IMR-90 (cell line): ENCODE measurements around the gene PAFAH1B1. TPM values are rescaled to one million over a fixed set of nuclear protein-coding genes. Genes with fewer than 3 reads are reported as not detected.

Experiments
- ATAC-seq: fragments of 200-7000 bp; cut with Tn5 transposase; 2 replicates; pipeline ENCODE4 v1.9.1; 2020; ENCODE audit warnings: low read depth, mild to moderate bottlenecking, moderate library complexity
- BruUV-seq: library from RNA; stranded (reverse); fragments of 400-500 nt; replicated peaks from 2 replicates; lab custom pipeline; 2021; lab: Mats Ljungman, UMichigan
- CTCF ChIA-PET: fragments of 300-600 bp; formaldehyde crosslinking; extraction: SDS; loops from one replicate; lab custom pipeline; 2021; ENCODE audit warnings: antibody characterized with exemption; lab: Yijun Ruan, JAX
- POLR2A ChIA-PET: fragments of 300-600 bp; sonication (Branson Sonifier 250); formaldehyde crosslinking; loops from one replicate; lab custom pipeline; 2022; ENCODE audit warnings: antibody characterized with exemption; ENCODE audit not compliant: unreplicated experiment; lab: Charles Lee
- DNase-seq: peaks from one replicate; pipeline ENCODE4 v3.0.0; 2013
- H2AFZ ChIP-seq: replicated peaks from 2 replicates; pipeline ENCODE3; 2013; ENCODE audit warnings: low read length, mild to moderate bottlenecking; ENCODE audit not compliant: poor library complexity
- H2AK5ac ChIP-seq: 2 replicates; pipeline ENCODE4 v1.6.1; 2013; ENCODE audit warnings: low read depth, low read length, inconsistent platforms
- H2AK9ac ChIP-seq: replicated peaks from 2 replicates; pipeline ENCODE3; 2013; ENCODE audit warnings: mild to moderate bottlenecking, low read depth, low read length, moderate library complexity; ENCODE audit not compliant: poor library complexity
- H2BK120ac ChIP-seq: 2 replicates; pipeline ENCODE4 v1.6.1; 2013; ENCODE audit warnings: low read depth, low read length, inconsistent platforms
- H2BK15ac ChIP-seq: 3 replicates; pipeline ENCODE4 v1.6.1; 2013; ENCODE audit warnings: low read depth, low read length, inconsistent platforms
- H2BK20ac ChIP-seq: 2 replicates; pipeline ENCODE4 v1.6.1; 2013; ENCODE audit warnings: low read depth, mild to moderate bottlenecking, inconsistent platforms, low read length, moderate library complexity
- H2BK5ac ChIP-seq: 2 replicates; pipeline ENCODE4 v1.6.1; 2013; ENCODE audit warnings: mild to moderate bottlenecking, low read depth, low read length, inconsistent platforms; ENCODE audit not compliant: poor library complexity, severe bottlenecking
- H3K14ac ChIP-seq: replicated peaks from 2 replicates; pipeline ENCODE4 v1.6.1; 2013; ENCODE audit warnings: low read depth, low read length, inconsistent platforms
- H3K18ac ChIP-seq: 2 replicates; pipeline ENCODE4 v1.6.1; 2013; ENCODE audit warnings: low read depth, low read length, control low read depth
- H3K23ac ChIP-seq: 2 replicates; pipeline ENCODE4 v1.6.1; 2013; ENCODE audit warnings: low read depth, low read length, inconsistent platforms
- H3K27ac ChIP-seq: 2 replicates; pipeline ENCODE4 v1.5.1; 2013; ENCODE audit warnings: mild to moderate bottlenecking, control low read depth, low read length; ENCODE audit not compliant: insufficient read depth
- H3K27me3 ChIP-seq: 2 replicates; pipeline ENCODE4 v1.6.1; 2013; ENCODE audit warnings: low read length; ENCODE audit not compliant: control insufficient read depth, insufficient read depth
- H3K36me3 ChIP-seq: 2 replicates; pipeline ENCODE4 v1.6.1; 2013; ENCODE audit warnings: low read length, mixed read lengths; ENCODE audit not compliant: control insufficient read depth, insufficient read depth
- H3K4ac ChIP-seq: 2 replicates; pipeline ENCODE4 v1.6.1; 2013; ENCODE audit warnings: low read depth, low read length, inconsistent platforms
- H3K4me1 ChIP-seq: 2 replicates; pipeline ENCODE4 v1.6.1; 2013; ENCODE audit warnings: low read length, mixed read lengths; ENCODE audit not compliant: control insufficient read depth, insufficient read depth
- H3K4me2 ChIP-seq: 2 replicates; pipeline ENCODE4 v1.6.1; 2013; ENCODE audit warnings: low read depth, mild to moderate bottlenecking, control low read depth, low read length, moderate library complexity
- H3K4me3 ChIP-seq: 2 replicates; pipeline ENCODE4 v1.5.1; 2013; ENCODE audit warnings: low read depth, mild to moderate bottlenecking, control low read depth, low read length, moderate library complexity; ENCODE audit not compliant: insufficient read depth
- H3K56ac ChIP-seq: 2 replicates; pipeline ENCODE4 v1.6.1; 2013; ENCODE audit warnings: low read length, inconsistent platforms; ENCODE audit not compliant: insufficient read depth; ENCODE audit errors: extremely low read depth
- H3K79me1 ChIP-seq, 2 experiments: 2 replicates each; pipeline ENCODE4 v1.6.1; 2013; ENCODE audit warnings: low read length in 2 of 2, inconsistent platforms in 1 of 2, low read depth in 1 of 2
- H3K9ac ChIP-seq: 2 replicates; pipeline ENCODE4 v1.6.1; 2013; ENCODE audit warnings: low read depth, low read length, control low read depth
- H3K9me1 ChIP-seq: 2 replicates; pipeline ENCODE4 v1.6.1; 2013; ENCODE audit warnings: low read length, inconsistent platforms; ENCODE audit not compliant: insufficient read depth
- H3K9me3 ChIP-seq: 2 replicates; pipeline ENCODE4 v1.6.1; 2013; ENCODE audit warnings: low read length; ENCODE audit not compliant: control insufficient read depth, insufficient read depth
- H4K20me1 ChIP-seq: 2 replicates; pipeline ENCODE4 v1.6.1; 2013; ENCODE audit warnings: low read length, inconsistent platforms; ENCODE audit not compliant: insufficient read depth
- H4K5ac ChIP-seq: 2 replicates; pipeline ENCODE4 v1.6.1; 2013; ENCODE audit warnings: mild to moderate bottlenecking, low read depth, low read length, control low read depth
- H4K8ac ChIP-seq, 2 experiments: 2 replicates each; pipeline ENCODE4 v1.6.1; 2013; ENCODE audit warnings: low read depth in 2 of 2, low read length in 2 of 2, control low read depth in 1 of 2, inconsistent platforms in 1 of 2
- H4K91ac ChIP-seq: 2 replicates; pipeline ENCODE4 v1.6.1; 2013; ENCODE audit warnings: low read depth, low read length, inconsistent platforms; ENCODE audit not compliant: insufficient read depth
- BHLHE40 ChIP-seq: fragments of 150-350 bp; IDR thresholded peaks from 2 replicates; pipeline ENCODE4 v1.6.1; 2016; ENCODE audit warnings: mild to moderate bottlenecking, low read depth, low read length
- CEBPB ChIP-seq: IDR thresholded peaks from 2 replicates; pipeline ENCODE4 v1.6.1; 2012; ENCODE audit warnings: low read depth, low read length, improper control_type of control experiment
- CHD1 ChIP-seq: IDR thresholded peaks from 2 replicates; pipeline ENCODE4 v1.6.1; 2012; ENCODE audit warnings: low read depth, low read length, improper control_type of control experiment
- FOS ChIP-seq: fragments of 150-350 bp; IDR thresholded peaks from 2 replicates; pipeline ENCODE4 v1.6.1; 2016; ENCODE audit warnings: low read depth, low read length
- MAFK ChIP-seq: IDR thresholded peaks from 2 replicates; pipeline ENCODE4 v1.6.1; 2012; ENCODE audit warnings: low read depth, low read length, improper control_type of control experiment
- MAZ ChIP-seq: IDR thresholded peaks from 2 replicates; pipeline ENCODE4 v1.6.1; 2012; ENCODE audit warnings: low read depth, mild to moderate bottlenecking, low read length, improper control_type of control experiment, moderate library complexity, borderline replicate concordance
- MXI1 ChIP-seq: IDR thresholded peaks from 2 replicates; pipeline ENCODE4 v1.6.1; 2012; ENCODE audit warnings: low read depth, mild to moderate bottlenecking, low read length, moderate library complexity, borderline replicate concordance
- NFE2L2 ChIP-seq: fragments of 150-350 bp; IDR thresholded peaks from 2 replicates; pipeline ENCODE4 v1.6.1; 2016; ENCODE audit warnings: low read depth, mild to moderate bottlenecking, low read length
- POLR2A ChIP-seq: IDR thresholded peaks from 2 replicates; pipeline ENCODE4 v1.6.1; 2012; ENCODE audit warnings: mild to moderate bottlenecking, low read depth, low read length
- RAD21 ChIP-seq: IDR thresholded peaks from 2 replicates; pipeline ENCODE4 v1.6.1; 2012; ENCODE audit warnings: low read length, improper control_type of control experiment
- RCOR1 ChIP-seq: IDR thresholded peaks from 2 replicates; pipeline ENCODE4 v1.6.1; 2012; ENCODE audit warnings: mild to moderate bottlenecking, low read length, improper control_type of control experiment; ENCODE audit not compliant: insufficient replicate concordance
- RFX5 ChIP-seq: IDR thresholded peaks from 2 replicates; pipeline ENCODE4 v1.8.0; 2012; ENCODE audit warnings: low read depth, mild to moderate bottlenecking, low read length, moderate library complexity
- SMC3 ChIP-seq: fragments of 150-350 bp; IDR thresholded peaks from 2 replicates; pipeline ENCODE4 v1.6.1; 2016; ENCODE audit warnings: low read depth, mild to moderate bottlenecking, antibody characterized with exemption, low read length, moderate library complexity
- WGBS, 2 experiments: methylation state at CpG; one replicate each; pipeline versions ENCODE4 v1.1.5 to v1.1.7; 2013; ENCODE audit warnings: missing lambda C conversion rate in 2 of 2; ENCODE audit not compliant: insufficient read length in 1 of 2; ENCODE audit errors: extremely low coverage in 2 of 2; 5-methylcytosine and 5-hydroxymethylcytosine counted together
- dilution Hi-C: fragments of 300-500 bp; cut with HindIII; formaldehyde crosslinking; loops from one replicate; pipeline ENCODE4 v1.14.3; 2018; ENCODE audit warnings: low sequenced_read_pairs; ENCODE audit not compliant: unreplicated experiment
- in situ Hi-C: fragments of 300-500 bp; cut with MboI; formaldehyde crosslinking; loops from 3 replicates; pipeline ENCODE4 v1.14.3; 2019; ENCODE audit warnings: low sequenced_read_pairs, inconsistent platforms, mixed read lengths
- intact Hi-C: fragments of 100-400 bp; cut with micrococcal nuclease; formaldehyde crosslinking; loops from 2 replicates; pipeline ENCODE4 v1.10.0; 2022
- polyA plus RNA-seq, 3 experiments: library from polyadenylated mRNA; depleted of rRNA; stranded (reverse); fragments of >200 nt; gene quantifications; 2 replicates each; pipeline ENCODE4 v1.2.3, GENCODE V29; 2012; ENCODE audit warnings: low replicate concordance in 1 of 3
- total RNA-seq: library from RNA; depleted of rRNA; stranded (reverse); fragments of >200 nt; gene quantifications from 2 replicates; pipeline ENCODE4 v1.2.3, GENCODE V29; 2012
- TF ChIP-seq, protein P1 (sequence below): fragments of 150-350 bp; IDR thresholded peaks from 2 replicates; pipeline ENCODE4 v1.6.1; 2016; ENCODE audit warnings: low read depth, mild to moderate bottlenecking, low read length, moderate library complexity, borderline replicate concordance
- TF ChIP-seq, protein P2 (sequence below): fragments of 150-350 bp; IDR thresholded peaks from 2 replicates; pipeline ENCODE4 v1.6.1; 2017; ENCODE audit warnings: mild to moderate bottlenecking, antibody characterized with exemption, low read length, low read depth
- TF ChIP-seq, protein P3 (sequence below): conservative IDR thresholded peaks from 2 replicates; pipeline ENCODE4 v1.5.1; 2012; ENCODE audit warnings: mild to moderate bottlenecking, low read depth, low read length, improper control_type of control experiment

Gene PAFAH1B1
- total and polyA plus RNA-seq, 2 of the 4 experiments (the other 2 are of a cell fraction) = 64.5 to 127 TPM

DNA sequence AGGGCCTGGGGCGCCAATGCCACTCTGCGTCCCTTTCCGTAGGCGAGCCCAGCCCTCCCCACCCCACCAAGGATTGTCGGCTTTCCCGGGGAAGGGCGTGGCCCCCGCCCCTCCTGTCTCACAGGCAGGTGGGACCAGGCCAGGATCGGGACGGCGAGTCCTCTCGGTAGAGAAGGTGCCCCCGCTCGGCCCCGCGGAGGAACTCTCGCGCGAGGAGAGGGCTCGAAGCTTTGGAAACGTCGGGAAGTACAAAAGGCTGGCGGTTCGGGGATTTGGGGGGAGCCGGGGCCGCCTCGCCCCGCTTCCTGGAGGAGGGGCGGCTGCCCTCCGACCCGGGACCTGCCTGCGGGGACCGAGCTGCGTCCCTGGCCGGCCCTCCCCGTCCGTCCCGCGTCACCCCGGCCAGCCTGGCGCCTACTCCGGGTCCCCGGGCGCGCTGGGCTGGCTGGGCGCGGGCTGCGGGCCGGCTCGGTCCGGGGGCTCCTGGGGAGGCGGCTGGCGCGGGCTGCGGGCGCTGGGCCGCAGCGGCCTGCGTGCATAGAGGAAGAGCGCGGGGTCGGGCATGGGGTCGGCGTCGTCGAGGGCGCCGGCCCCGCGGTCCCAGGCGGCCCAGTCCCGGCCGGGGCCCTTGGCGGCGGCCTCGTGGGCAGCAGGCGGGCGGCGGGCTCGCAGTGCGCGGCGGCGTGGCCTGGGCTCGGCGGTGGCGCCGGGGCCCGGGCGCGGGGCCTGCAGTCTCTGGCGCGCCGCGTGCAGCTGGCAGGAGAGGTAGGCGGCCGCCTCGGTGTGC lies 130.7 kb downstream of the PAFAH1B1 start:
- Histone ChIP-seq H3K79me1 (no peaks in the 10 kb centered on the region), H3K23ac (no peak overlapping the region), H3K9me3 (no peaks in the 10 kb centered on the region), H3K36me3 (no peaks in the 10 kb centered on the region), H4K5ac (no peak overlapping the region), H4K20me1 (no peaks in the 10 kb centered on the region), H3K27me3 (peaks cover 51% of the 10 kb centered on the region), H4K91ac (no peak overlapping the region), H3K4me2 (peak overlapping the region; percentile 76), H4K8ac (no peak overlapping the region), H3K56ac (no peak overlapping the region), H2BK20ac (no peak overlapping the region), H3K4ac (no peak overlapping the region), H2AK9ac (no peak overlapping the region), H3K4me1 (no peaks in the 10 kb centered on the region), H2BK5ac (no peak overlapping the region), H2BK120ac (no peak overlapping the region), H3K9me1 (no peaks in the 10 kb centered on the region), H3K27ac (no peak overlapping the region), H3K14ac (no peak overlapping the region), H3K4me3 (peak overlapping the region; percentile 17), H3K9ac (no peak overlapping the region), H2AK5ac (no peak overlapping the region), H3K18ac (no peak overlapping the region), H2AFZ (peak overlapping the region; percentile 70), H2BK15ac (no peak overlapping the region)
- DNase-seq (no peak), ATAC-seq (peak; percentile 58)
- 4% methylated on average over 47 of the region's 98 CpGs; no CpG with 5 or more reads in 1 of the 2 experiments for WGBS, 2 experiments
- in situ Hi-C loops (no loop called here), dilution Hi-C loops (no loop called here), intact Hi-C loops (no loop called here)
- BruUV-seq = no TSS peak
- TF ChIP-seq, protein P1, sequence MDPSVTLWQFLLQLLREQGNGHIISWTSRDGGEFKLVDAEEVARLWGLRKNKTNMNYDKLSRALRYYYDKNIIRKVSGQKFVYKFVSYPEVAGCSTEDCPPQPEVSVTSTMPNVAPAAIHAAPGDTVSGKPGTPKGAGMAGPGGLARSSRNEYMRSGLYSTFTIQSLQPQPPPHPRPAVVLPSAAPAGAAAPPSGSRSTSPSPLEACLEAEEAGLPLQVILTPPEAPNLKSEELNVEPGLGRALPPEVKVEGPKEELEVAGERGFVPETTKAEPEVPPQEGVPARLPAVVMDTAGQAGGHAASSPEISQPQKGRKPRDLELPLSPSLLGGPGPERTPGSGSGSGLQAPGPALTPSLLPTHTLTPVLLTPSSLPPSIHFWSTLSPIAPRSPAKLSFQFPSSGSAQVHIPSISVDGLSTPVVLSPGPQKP = no peak
- TF ChIP-seq POLR2A (no peak), BHLHE40 (no peak), MXI1 (no peak), RCOR1 (no peak), MAZ (no peak), RFX5 (no peak), CEBPB (no peak), NFE2L2 (no peak), CHD1 (no peak), MAFK (no peak), FOS (no peak), SMC3 (no peak), RAD21 (no peak)
- TF ChIP-seq, protein P2, sequence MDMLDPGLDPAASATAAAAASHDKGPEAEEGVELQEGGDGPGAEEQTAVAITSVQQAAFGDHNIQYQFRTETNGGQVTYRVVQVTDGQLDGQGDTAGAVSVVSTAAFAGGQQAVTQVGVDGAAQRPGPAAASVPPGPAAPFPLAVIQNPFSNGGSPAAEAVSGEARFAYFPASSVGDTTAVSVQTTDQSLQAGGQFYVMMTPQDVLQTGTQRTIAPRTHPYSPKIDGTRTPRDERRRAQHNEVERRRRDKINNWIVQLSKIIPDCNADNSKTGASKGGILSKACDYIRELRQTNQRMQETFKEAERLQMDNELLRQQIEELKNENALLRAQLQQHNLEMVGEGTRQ = no peak
- TF ChIP-seq, protein P3, sequence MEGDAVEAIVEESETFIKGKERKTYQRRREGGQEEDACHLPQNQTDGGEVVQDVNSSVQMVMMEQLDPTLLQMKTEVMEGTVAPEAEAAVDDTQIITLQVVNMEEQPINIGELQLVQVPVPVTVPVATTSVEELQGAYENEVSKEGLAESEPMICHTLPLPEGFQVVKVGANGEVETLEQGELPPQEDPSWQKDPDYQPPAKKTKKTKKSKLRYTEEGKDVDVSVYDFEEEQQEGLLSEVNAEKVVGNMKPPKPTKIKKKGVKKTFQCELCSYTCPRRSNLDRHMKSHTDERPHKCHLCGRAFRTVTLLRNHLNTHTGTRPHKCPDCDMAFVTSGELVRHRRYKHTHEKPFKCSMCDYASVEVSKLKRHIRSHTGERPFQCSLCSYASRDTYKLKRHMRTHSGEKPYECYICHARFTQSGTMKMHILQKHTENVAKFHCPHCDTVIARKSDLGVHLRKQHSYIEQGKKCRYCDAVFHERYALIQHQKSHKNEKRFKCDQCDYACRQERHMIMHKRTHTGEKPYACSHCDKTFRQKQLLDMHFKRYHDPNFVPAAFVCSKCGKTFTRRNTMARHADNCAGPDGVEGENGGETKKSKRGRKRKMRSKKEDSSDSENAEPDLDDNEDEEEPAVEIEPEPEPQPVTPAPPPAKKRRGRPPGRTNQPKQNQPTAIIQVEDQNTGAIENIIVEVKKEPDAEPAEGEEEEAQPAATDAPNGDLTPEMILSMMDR = no peak
- POLR2A ChIA-PET = no interaction called here
- CTCF ChIA-PET = no interaction called here
